NB4 (cell line): ENCODE data around the gene PHF11.

ENCODE experiments used
- TF ChIP-seq, protein P1 (sequence below): IDR thresholded peaks from one replicate; pipeline ENCODE4 v1.5.1; 2012; ENCODE audit warnings: low read depth, low read length
- TF ChIP-seq, protein P2 (sequence below): IDR thresholded peaks from 2 replicates; pipeline ENCODE4 v1.6.1; 2011; ENCODE audit warnings: low read depth, low read length

DNA sequence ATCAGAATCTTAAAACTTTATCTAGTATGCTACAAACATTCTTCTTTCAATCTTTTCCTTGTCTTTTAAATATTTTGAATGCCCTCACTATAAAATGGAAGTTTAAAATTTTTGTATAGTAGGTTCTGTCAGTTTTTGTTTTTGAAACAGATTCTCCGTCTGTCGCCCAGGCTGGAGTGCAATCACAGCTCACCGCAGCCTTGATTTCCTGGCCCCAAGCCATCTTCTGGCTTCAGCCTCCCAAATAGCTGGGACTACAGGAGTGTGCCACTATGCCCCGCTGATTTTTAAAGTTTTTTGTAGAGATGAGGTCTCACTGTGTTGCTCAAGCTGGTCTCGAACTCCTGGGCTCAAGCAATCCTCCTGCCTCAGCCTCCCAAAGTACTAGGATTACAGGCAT is 20.7 kb downstream of the PHF11 start:
- TF ChIP-seq, protein P1, sequence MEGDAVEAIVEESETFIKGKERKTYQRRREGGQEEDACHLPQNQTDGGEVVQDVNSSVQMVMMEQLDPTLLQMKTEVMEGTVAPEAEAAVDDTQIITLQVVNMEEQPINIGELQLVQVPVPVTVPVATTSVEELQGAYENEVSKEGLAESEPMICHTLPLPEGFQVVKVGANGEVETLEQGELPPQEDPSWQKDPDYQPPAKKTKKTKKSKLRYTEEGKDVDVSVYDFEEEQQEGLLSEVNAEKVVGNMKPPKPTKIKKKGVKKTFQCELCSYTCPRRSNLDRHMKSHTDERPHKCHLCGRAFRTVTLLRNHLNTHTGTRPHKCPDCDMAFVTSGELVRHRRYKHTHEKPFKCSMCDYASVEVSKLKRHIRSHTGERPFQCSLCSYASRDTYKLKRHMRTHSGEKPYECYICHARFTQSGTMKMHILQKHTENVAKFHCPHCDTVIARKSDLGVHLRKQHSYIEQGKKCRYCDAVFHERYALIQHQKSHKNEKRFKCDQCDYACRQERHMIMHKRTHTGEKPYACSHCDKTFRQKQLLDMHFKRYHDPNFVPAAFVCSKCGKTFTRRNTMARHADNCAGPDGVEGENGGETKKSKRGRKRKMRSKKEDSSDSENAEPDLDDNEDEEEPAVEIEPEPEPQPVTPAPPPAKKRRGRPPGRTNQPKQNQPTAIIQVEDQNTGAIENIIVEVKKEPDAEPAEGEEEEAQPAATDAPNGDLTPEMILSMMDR, result no peak
- TF ChIP-seq, protein P2, sequence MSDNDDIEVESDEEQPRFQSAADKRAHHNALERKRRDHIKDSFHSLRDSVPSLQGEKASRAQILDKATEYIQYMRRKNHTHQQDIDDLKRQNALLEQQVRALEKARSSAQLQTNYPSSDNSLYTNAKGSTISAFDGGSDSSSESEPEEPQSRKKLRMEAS, result no peak
